CD8-positive, alpha-beta memory T cell (primary cell): ENCODE data around the gene SPPL3. TPM values are rescaled to one million over a fixed set of nuclear protein-coding genes. Genes with fewer than 3 reads are reported as not detected.

Source experiments
- CTCF ChIA-PET: fragments of 350-600 bp; sonication (Branson Sonifier 250); formaldehyde crosslinking; loops from one replicate; lab custom pipeline; 2021; ENCODE audit warnings: antibody characterized with exemption; lab: Charles Lee
- POLR2A ChIA-PET: fragments of 350-600 bp; sonication (Branson Sonifier 250); formaldehyde crosslinking; loops from one replicate; lab custom pipeline; 2021; ENCODE audit warnings: antibody characterized with exemption; lab: Charles Lee
- DNase-seq, 5 donors: peaks; one replicate each; pipeline versions ENCODE4 v3.0.0 to v3.0.0-alpha.2; 2020 to 2022; ENCODE audit warnings: mixed read lengths in 1 of 5
- H3K27ac ChIP-seq: one replicate; pipeline ENCODE4 v1.7.0; 2013; ENCODE audit warnings: low read depth, mild to moderate bottlenecking, low read length, moderate library complexity
- H3K27me3 ChIP-seq: 2 replicates; pipeline ENCODE4 v1.7.0; 2013; ENCODE audit warnings: low read length, mild to moderate bottlenecking; ENCODE audit not compliant: insufficient read depth, poor library complexity, severe bottlenecking
- H3K36me3 ChIP-seq: 2 replicates; pipeline ENCODE4 v1.7.0; 2013; ENCODE audit warnings: mild to moderate bottlenecking, low read length, moderate library complexity; ENCODE audit not compliant: insufficient read depth
- H3K4me1 ChIP-seq: 2 replicates; pipeline ENCODE4 v1.7.0; 2013; ENCODE audit warnings: mild to moderate bottlenecking, low read length, moderate library complexity; ENCODE audit not compliant: insufficient read depth
- H3K4me3 ChIP-seq: 2 replicates; pipeline ENCODE4 v1.7.0; 2013; ENCODE audit warnings: mild to moderate bottlenecking, low read length
- H3K9me3 ChIP-seq: 2 replicates; pipeline ENCODE4 v1.7.0; 2013; ENCODE audit warnings: mild to moderate bottlenecking, low read length
- H3K27ac Mint-ChIP-seq, 8 donors: one replicate each; pipeline ENCODE4 v1.8.0; 2020 to 2021; ENCODE audit warnings: mixed read lengths in 8 of 8, mild to moderate bottlenecking in 6 of 8, inconsistent platforms in 3 of 8, moderate library complexity in 3 of 8
- H3K27me3 Mint-ChIP-seq, 2 donors: one replicate each; pipeline ENCODE4 v1.8.0; 2020 to 2021; ENCODE audit warnings: mixed read lengths in 2 of 2, mild to moderate bottlenecking in 1 of 2, moderate library complexity in 1 of 2
- H3K36me3 Mint-ChIP-seq, 3 donors: one replicate each; pipeline ENCODE4 v1.8.0; 2020 to 2021; ENCODE audit warnings: mixed read lengths in 3 of 3, inconsistent platforms in 1 of 3, mild to moderate bottlenecking in 1 of 3
- H3K4me1 Mint-ChIP-seq, 3 donors: one replicate each; pipeline ENCODE4 v1.8.0; 2020 to 2021; ENCODE audit warnings: mixed read lengths in 3 of 3, inconsistent platforms in 1 of 3, mild to moderate bottlenecking in 1 of 3
- H3K4me3 Mint-ChIP-seq, 7 donors: one replicate each; pipeline ENCODE4 v1.8.0; 2020 to 2021; ENCODE audit warnings: mixed read lengths in 7 of 7, mild to moderate bottlenecking in 6 of 7, moderate library complexity in 4 of 7, inconsistent platforms in 2 of 7
- H3K9me3 Mint-ChIP-seq, 5 donors: one replicate each; pipeline ENCODE4 v1.8.0; 2020 to 2022; ENCODE audit warnings: mixed read lengths in 5 of 5, mild to moderate bottlenecking in 3 of 5, moderate library complexity in 2 of 5, inconsistent platforms in 1 of 5
- polyA plus RNA-seq: library from polyadenylated mRNA; unstranded; fragments of 300-500 nt; fragmentation: Illumina TruSeq; gene quantifications from one replicate; pipeline ENCODE4 v1.2.3, GENCODE V29; 2021
- total RNA-seq, 2 experiments: library from RNA; stranded (reverse); gene quantifications; one replicate each; pipeline ENCODE4 v1.2.3, GENCODE V29; 2021

SPPL3 gene
- total and polyA plus RNA-seq, 3 experiments from 2014 or later, result 33.1 to 35.6 (median 34.9) TPM

DNA sequence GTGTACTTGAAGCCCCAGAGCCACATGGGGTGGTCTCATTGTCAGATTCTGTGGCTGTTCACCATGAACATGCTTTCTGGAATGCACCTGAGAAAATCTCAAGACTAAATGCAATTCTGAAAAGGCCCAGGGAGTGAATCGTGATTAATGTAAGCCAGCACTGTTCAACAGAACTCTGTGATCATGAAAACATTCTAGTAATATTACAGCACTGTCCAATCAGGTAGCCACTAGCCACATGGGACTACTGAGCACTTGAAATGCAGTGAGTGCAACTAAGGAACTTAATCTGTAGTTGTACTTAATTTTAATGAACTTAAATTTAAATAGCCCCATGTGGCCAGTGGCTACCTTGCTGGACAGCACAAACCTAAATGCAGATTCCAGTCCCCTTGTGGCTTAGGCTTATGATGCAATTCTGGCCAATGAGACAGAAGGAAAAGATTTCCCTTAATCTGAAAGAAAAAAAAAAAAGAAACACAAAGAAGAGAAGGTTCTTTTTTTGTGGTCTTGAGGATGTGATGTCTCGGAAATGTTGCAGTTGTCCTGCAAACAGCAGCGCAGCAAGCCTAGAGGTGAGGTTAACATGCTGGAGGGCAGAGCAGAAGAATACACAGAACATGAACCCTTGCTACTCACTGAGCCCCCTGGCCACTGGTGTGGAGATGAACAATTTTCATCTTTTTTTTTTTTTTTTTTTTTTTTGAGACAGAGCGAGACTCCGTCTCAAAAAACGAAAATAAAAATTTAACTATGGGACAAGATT, 48.2 kb downstream of the SPPL3 start:
- peak overlapping the region in 3 of 8 donors; percentile 21 to 66 (median 51) for H3K27ac Mint-ChIP-seq

GRCh38 chr12:120854804-120855203, 49.4 kb downstream of the SPPL3 start:
- Histone ChIP-seq H3K4me3 (no peak overlapping the region), H3K27ac (no peak overlapping the region), H3K36me3 (no peaks in the 10 kb centered on the region), H3K9me3 (no peaks in the 10 kb centered on the region), H3K4me1 (peaks cover 48% of the 10 kb centered on the region), H3K27me3 (no peaks in the 10 kb centered on the region)
- peak overlapping the region in 2 of 7 donors; percentile 1 to 41 for H3K4me3 Mint-ChIP-seq
- POLR2A ChIA-PET, result no interaction called here
- H3K9me3 Mint-ChIP-seq, result peaks cover 0 to 7% (median 3%) of the 10 kb centered on the region in 5 donors
- H3K36me3 Mint-ChIP-seq, result peaks cover 5 to 12% (median 12%) of the 10 kb centered on the region in 3 donors
- H3K4me1 Mint-ChIP-seq, result peaks cover 50 to 80% (median 75%) of the 10 kb centered on the region in 3 donors
- H3K27ac Mint-ChIP-seq, result no peak overlapping the region
- H3K27me3 Mint-ChIP-seq, result peaks cover 0 to 1% of the 10 kb centered on the region in 2 donors
- CTCF ChIA-PET, result no interaction called here
- DNase-seq, result no peak

More for the DNA sequence above, 48.2 kb downstream of the SPPL3 start:
- peak in 1 of 5 donors; percentile 23 for DNase-seq
- Mint-ChIP-seq H3K4me3 (peak overlapping the region in 3 of 7 donors; percentile 47 to 63 (median 58)), H3K36me3 (peaks cover 5 to 12% (median 12%) of the 10 kb centered on the region in 3 donors), H3K4me1 (peaks cover 44 to 72% (median 69%) of the 10 kb centered on the region in 3 donors), H3K27me3 (peaks cover 0 to 1% of the 10 kb centered on the region in 2 donors), H3K9me3 (peaks cover 0 to 7% (median 3%) of the 10 kb centered on the region in 5 donors)
- CTCF ChIA-PET, result interaction anchor here (0.8 to 1.6 kb wide), 6 partner anchors 19 to 240 kb away, joined by 3 to 5 read pairs (median 3); no protein-coding TSS in a partner anchor
- POLR2A ChIA-PET, result no interaction called here
- no peak overlapping the region for H3K27ac ChIP-seq
- H3K36me3 ChIP-seq, result no peaks in the 10 kb centered on the region
- no peak overlapping the region for H3K4me3 ChIP-seq
- H3K27me3 ChIP-seq, result no peaks in the 10 kb centered on the region
- peaks cover 48% of the 10 kb centered on the region for H3K4me1 ChIP-seq
- no peaks in the 10 kb centered on the region for H3K9me3 ChIP-seq

DNA sequence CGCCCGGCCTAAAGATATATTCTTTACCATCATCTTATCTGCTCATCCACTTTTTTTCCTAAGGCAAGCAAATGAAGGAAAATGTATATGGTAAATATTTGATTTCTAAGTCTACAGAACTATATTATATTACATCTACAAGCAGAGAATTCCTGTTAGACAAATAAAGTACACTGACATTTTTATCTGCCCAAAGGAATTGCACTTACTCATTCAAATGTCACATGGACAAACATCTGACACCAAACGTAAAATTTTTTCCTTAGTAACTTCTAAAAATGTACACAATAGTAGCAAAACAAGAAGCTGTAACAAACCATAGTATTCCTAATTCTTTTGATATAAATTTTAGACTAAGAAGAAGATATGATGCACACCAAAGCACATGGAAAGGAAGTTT, 51.0 kb downstream of the SPPL3 start:
- Histone ChIP-seq H3K9me3 (no peaks in the 10 kb centered on the region), H3K4me1 (peaks cover 50% of the 10 kb centered on the region), H3K36me3 (no peaks in the 10 kb centered on the region), H3K27me3 (no peaks in the 10 kb centered on the region), H3K27ac (no peak overlapping the region), H3K4me3 (no peak overlapping the region)
- H3K4me3 Mint-ChIP-seq, result no peak overlapping the region
- H3K9me3 Mint-ChIP-seq, result peaks cover 0 to 3% (median 1%) of the 10 kb centered on the region in 5 donors
- H3K27ac Mint-ChIP-seq, result peak overlapping the region in 1 of 8 donors; percentile 42
- peaks cover 56 to 83% (median 77%) of the 10 kb centered on the region in 3 donors for H3K4me1 Mint-ChIP-seq
- CTCF ChIA-PET, result no interaction called here
- H3K27me3 Mint-ChIP-seq, result no peaks in the 10 kb centered on the region
- peaks cover 1 to 4% (median 3%) of the 10 kb centered on the region in 3 donors for H3K36me3 Mint-ChIP-seq
- no peak for DNase-seq
- POLR2A ChIA-PET, result no interaction called here

DNA sequence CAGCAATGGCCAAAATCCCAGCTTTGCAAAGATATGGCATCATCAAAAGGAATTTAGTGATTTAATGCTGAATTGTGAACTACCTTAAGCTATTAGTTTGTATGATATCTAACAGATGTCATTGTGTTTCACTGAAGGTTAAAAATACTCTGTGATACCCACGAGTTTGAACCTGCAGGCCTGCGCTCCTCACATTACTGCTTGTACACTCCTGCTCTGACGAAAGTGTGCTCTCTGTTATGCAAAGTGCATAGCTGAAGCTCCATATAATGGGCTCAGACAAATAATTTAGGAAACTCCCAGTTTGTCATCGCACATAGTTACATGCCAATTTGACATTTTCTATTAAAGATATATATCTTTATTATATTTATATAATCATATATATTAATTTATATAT, 52.2 kb downstream of the SPPL3 start:
- POLR2A ChIA-PET, result no interaction called here
- DNase-seq, result no peak
- Mint-ChIP-seq H3K9me3 (no peaks in the 10 kb centered on the region), H3K27me3 (no peaks in the 10 kb centered on the region), H3K4me3 (no peak overlapping the region), H3K27ac (no peak overlapping the region), H3K36me3 (peaks cover 0 to 1% (median 1%) of the 10 kb centered on the region in 3 donors), H3K4me1 (peaks cover 56 to 83% (median 77%) of the 10 kb centered on the region in 3 donors)
- no peak overlapping the region for H3K27ac ChIP-seq
- peaks cover 51% of the 10 kb centered on the region for H3K4me1 ChIP-seq
- no peaks in the 10 kb centered on the region for H3K9me3 ChIP-seq
- H3K4me3 ChIP-seq, result no peak overlapping the region
- H3K36me3 ChIP-seq, result no peaks in the 10 kb centered on the region
- CTCF ChIA-PET, result interaction anchor here (0.8 kb wide), 1 partner anchor 35 kb away, joined by 3 read pairs; no protein-coding TSS in a partner anchor
- H3K27me3 ChIP-seq, result no peaks in the 10 kb centered on the region

GRCh38 chr12:120851444-120851843, 52.7 kb downstream of the SPPL3 start:
- H3K4me3 Mint-ChIP-seq, result no peak overlapping the region
- Histone ChIP-seq H3K4me1 (peaks cover 46% of the 10 kb centered on the region), H3K9me3 (no peaks in the 10 kb centered on the region), H3K27me3 (no peaks in the 10 kb centered on the region), H3K4me3 (no peak overlapping the region), H3K27ac (no peak overlapping the region), H3K36me3 (no peaks in the 10 kb centered on the region)
- H3K27me3 Mint-ChIP-seq, result no peaks in the 10 kb centered on the region
- peaks cover 0 to 1% (median 1%) of the 10 kb centered on the region in 3 donors for H3K36me3 Mint-ChIP-seq
- ChIA-PET CTCF (interaction anchor here (0.8 kb wide), 1 partner anchor 35 kb away, joined by 3 read pairs; no protein-coding TSS in a partner anchor), POLR2A (no interaction called here)
- no peak for DNase-seq
- peaks cover 55 to 82% (median 76%) of the 10 kb centered on the region in 3 donors for H3K4me1 Mint-ChIP-seq
- H3K27ac Mint-ChIP-seq, result peak overlapping the region in 1 of 8 donors; percentile 81
- H3K9me3 Mint-ChIP-seq, result no peaks in the 10 kb centered on the region

- peaks cover 51 to 80% (median 75%) of the 10 kb centered on the region in 3 donors for H3K4me1 Mint-ChIP-seq
- Histone ChIP-seq H3K4me3 (no peak overlapping the region), H3K27me3 (no peaks in the 10 kb centered on the region), H3K36me3 (no peaks in the 10 kb centered on the region), H3K9me3 (no peaks in the 10 kb centered on the region), H3K4me1 (peaks cover 31% of the 10 kb centered on the region), H3K27ac (no peak overlapping the region)
- no peaks in the 10 kb centered on the region for H3K9me3 Mint-ChIP-seq
- H3K27ac Mint-ChIP-seq, result peak overlapping the region in 1 of 8 donors; percentile 33
- no peaks in the 10 kb centered on the region for H3K27me3 Mint-ChIP-seq
- CTCF ChIA-PET, result no interaction called here
- H3K4me3 Mint-ChIP-seq, result no peak overlapping the region
- peaks cover 0 to 4% (median 1%) of the 10 kb centered on the region in 3 donors for H3K36me3 Mint-ChIP-seq
- no peak for DNase-seq
- POLR2A ChIA-PET, result no interaction called here
These were observed 54.4 kb downstream of the SPPL3 start for GRCh38 chr12:120849765-120850164.

DNA sequence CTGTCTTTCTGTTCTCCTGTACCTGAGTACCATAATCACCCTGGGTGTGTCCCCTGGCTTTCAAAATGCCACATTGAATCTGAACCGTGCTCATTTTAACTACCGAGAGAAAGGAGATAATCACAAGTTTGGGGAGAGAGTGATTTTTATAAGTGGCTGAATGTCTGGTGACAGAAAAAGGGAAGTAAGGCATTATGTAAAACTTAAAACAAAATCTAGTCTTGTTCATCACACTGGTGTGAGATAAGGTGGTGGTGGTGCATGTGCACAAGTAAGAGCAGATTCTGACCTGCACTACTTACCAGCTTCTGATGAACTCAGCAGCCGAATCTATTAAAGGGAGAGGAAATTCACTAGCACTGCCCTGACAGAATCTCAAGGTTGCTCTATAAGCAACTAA, 56.3 kb downstream of the SPPL3 start:
- H3K27ac ChIP-seq, result no peak overlapping the region
- ChIA-PET POLR2A (interaction anchor here (0.6 kb wide), 1 partner anchor 68 kb away, joined by 4 read pairs; no protein-coding TSS in a partner anchor), CTCF (interaction anchor here (0.6 kb wide), 1 partner anchor 1419 kb away, joined by 3 read pairs; no protein-coding TSS in a partner anchor)
- no peak for DNase-seq
- H3K36me3 Mint-ChIP-seq, result peaks cover 0 to 4% (median 0%) of the 10 kb centered on the region in 3 donors
- peak overlapping the region in 2 of 8 donors; percentile 20 to 36 for H3K27ac Mint-ChIP-seq
- H3K4me3 ChIP-seq, result no peak overlapping the region
- no peaks in the 10 kb centered on the region for H3K27me3 Mint-ChIP-seq
- H3K36me3 ChIP-seq, result no peaks in the 10 kb centered on the region
- H3K4me1 ChIP-seq, result peaks cover 23% of the 10 kb centered on the region
- H3K4me3 Mint-ChIP-seq, result no peak overlapping the region
- no peaks in the 10 kb centered on the region for H3K27me3 ChIP-seq
- H3K4me1 Mint-ChIP-seq, result peaks cover 56 to 82% (median 78%) of the 10 kb centered on the region in 3 donors
- H3K9me3 Mint-ChIP-seq, result no peaks in the 10 kb centered on the region
- no peaks in the 10 kb centered on the region for H3K9me3 ChIP-seq

- peaks cover 57 to 84% (median 82%) of the 10 kb centered on the region in 3 donors for H3K4me1 Mint-ChIP-seq
- Histone ChIP-seq H3K27ac (no peak overlapping the region), H3K9me3 (no peaks in the 10 kb centered on the region), H3K27me3 (no peaks in the 10 kb centered on the region), H3K4me3 (no peak overlapping the region), H3K4me1 (peaks cover 23% of the 10 kb centered on the region), H3K36me3 (no peaks in the 10 kb centered on the region)
- ChIA-PET CTCF (no interaction called here), POLR2A (interaction anchor here (0.6 kb wide), 1 partner anchor 69 kb away, joined by 4 read pairs; no protein-coding TSS in a partner anchor)
- H3K4me3 Mint-ChIP-seq, result no peak overlapping the region
- H3K27ac Mint-ChIP-seq, result no peak overlapping the region
- H3K36me3 Mint-ChIP-seq, result peaks cover 0 to 4% (median 0%) of the 10 kb centered on the region in 3 donors
- no peaks in the 10 kb centered on the region for H3K9me3 Mint-ChIP-seq
- DNase-seq, result no peak
- H3K27me3 Mint-ChIP-seq, result no peaks in the 10 kb centered on the region
These were observed 56.8 kb downstream of the SPPL3 start for GRCh38 chr12:120847392-120847791.
